ENCODE results near the gene CMYA5. TPM values are rescaled to one million over a fixed set of nuclear protein-coding genes. Genes with fewer than 3 reads are reported as not detected.

CMYA5 gene
- polyA plus RNA-seq, 10 donors = 90.2 to 307 (median 175) TPM

- no peak for DNase-seq
Measured at GRCh38 chr5:79793304-79793703, 103.7 kb downstream of the CMYA5 start.

- DNase-seq = no peak
Measured at GRCh38 chr5:79793722-79794121, 104.1 kb downstream of the CMYA5 start.

- DNase-seq = no peak
Measured at GRCh38 chr5:79794347-79794746, 104.7 kb downstream of the CMYA5 start.

GRCh38 chr5:79795764-79796398, 106.2 kb downstream of the CMYA5 start:
- peak in 2 of 3 donors; percentile 18 to 22 for DNase-seq

GRCh38 chr5:79798893-79799590, 109.4 kb downstream of the CMYA5 start:
- peak in 1 of 3 donors; percentile 22 for DNase-seq

GRCh38 chr5:79800979-79801827, 111.6 kb downstream of the CMYA5 start:
- DNase-seq = peak in 2 of 3 donors; percentile 12 to 34

- DNase-seq = no peak
Measured at GRCh38 chr5:79802406-79802805, 112.8 kb downstream of the CMYA5 start.

GRCh38 chr5:79803007-79803406, 113.4 kb downstream of the CMYA5 start:
- no peak for DNase-seq

- peak in 1 of 3 donors; percentile 27 for DNase-seq
Measured at GRCh38 chr5:79806741-79807140, 117.1 kb downstream of the CMYA5 start.

- DNase-seq = no peak
Measured at GRCh38 chr5:79809743-79810142, 120.1 kb downstream of the CMYA5 start.

- DNase-seq = no peak
Measured at GRCh38 chr5:79811081-79811480, 121.4 kb downstream of the CMYA5 start.

GRCh38 chr5:79811904-79812303, 122.3 kb downstream of the CMYA5 start:
- DNase-seq = no peak

GRCh38 chr5:79814699-79815098, 125.1 kb downstream of the CMYA5 start:
- DNase-seq = no peak

GRCh38 chr5:79816014-79816413, 126.4 kb downstream of the CMYA5 start:
- no peak for DNase-seq

- no peak for DNase-seq
Measured at GRCh38 chr5:79820648-79821047, 131.0 kb downstream of the CMYA5 start.

- DNase-seq = no peak
Measured at GRCh38 chr5:79824444-79824843, 134.8 kb downstream of the CMYA5 start.

GRCh38 chr5:79825802-79826201, 136.2 kb downstream of the CMYA5 start:
- no peak for DNase-seq

- DNase-seq = no peak
Measured at GRCh38 chr5:79827159-79827629, 137.6 kb downstream of the CMYA5 start.

- DNase-seq = no peak
Measured at GRCh38 chr5:79829260-79829659, 139.6 kb downstream of the CMYA5 start.

- no peak for DNase-seq
Measured at GRCh38 chr5:79831381-79832309, 142.0 kb downstream of the CMYA5 start.

- no peak for DNase-seq
Measured at GRCh38 chr5:79832911-79833310, 143.3 kb downstream of the CMYA5 start.
